Naive B cell (primary cell): ENCODE data around the gene TGM4. TPM values are rescaled to one million over a fixed set of nuclear protein-coding genes. Genes with fewer than 3 reads are reported as not detected.

Source experiments
- ATAC-seq, 2 donors: fragments of 150-1000 bp; cut with Tn5 transposase; 2 replicates each; pipeline ENCODE4 v1.10.0; 2021; ENCODE audit warnings: low read depth in 2 of 2, mild to moderate bottlenecking in 2 of 2, moderate library complexity in 2 of 2
- DNase-seq: peaks from one replicate; pipeline ENCODE4 v3.0.0; 2022
- H3K27ac Mint-ChIP-seq, 6 donors: one replicate each; pipeline ENCODE4 v1.8.0; 2020 to 2022; ENCODE audit warnings: mild to moderate bottlenecking in 6 of 6, mixed read lengths in 6 of 6, moderate library complexity in 5 of 6, inconsistent platforms in 2 of 6
- H3K27me3 Mint-ChIP-seq, 3 donors: one replicate each; pipeline ENCODE4 v1.8.0; 2021 to 2022; ENCODE audit warnings: mixed read lengths in 3 of 3, mild to moderate bottlenecking in 1 of 3
- H3K36me3 Mint-ChIP-seq, 2 donors: one replicate each; pipeline ENCODE4 v1.8.0; 2020 to 2022; ENCODE audit warnings: mixed read lengths in 2 of 2, inconsistent platforms in 1 of 2, mild to moderate bottlenecking in 1 of 2
- H3K4me1 Mint-ChIP-seq, 3 donors: one replicate each; pipeline ENCODE4 v1.8.0; 2020 to 2022; ENCODE audit warnings: mixed read lengths in 3 of 3, inconsistent platforms in 1 of 3, mild to moderate bottlenecking in 1 of 3, moderate library complexity in 1 of 3
- H3K4me3 Mint-ChIP-seq, 8 donors: one replicate each; pipeline ENCODE4 v1.8.0; 2020 to 2022; ENCODE audit warnings: mild to moderate bottlenecking in 8 of 8, mixed read lengths in 8 of 8, moderate library complexity in 8 of 8, inconsistent platforms in 2 of 8
- H3K9me3 Mint-ChIP-seq, 7 donors: one replicate each; pipeline ENCODE4 v1.8.0; 2020 to 2022; ENCODE audit warnings: mixed read lengths in 7 of 7, mild to moderate bottlenecking in 5 of 7, inconsistent platforms in 2 of 7, moderate library complexity in 1 of 7
- polyA plus RNA-seq, 6 donors: library from polyadenylated mRNA; unstranded; fragments of 300-500 nt; fragmentation: Illumina TruSeq; gene quantifications; one replicate each; pipeline ENCODE4 v1.2.3, GENCODE V29; 2021; ENCODE audit warnings: low read depth in 6 of 6

The TGM4 gene
- polyA plus RNA-seq, 6 donors from 2014 or later, result 0.09 to 0.23 (median 0.22) TPM; not detected in 3

- DNase-seq (no peak), ATAC-seq (no peak)
- H3K9me3 Mint-ChIP-seq, result peaks cover 0 to 40% (median 12%) of the 10 kb centered on the region in 7 donors
- H3K27me3 Mint-ChIP-seq, result peaks cover 3 to 38% (median 24%) of the 10 kb centered on the region in 3 donors
- no peaks in the 10 kb centered on the region for H3K36me3 Mint-ChIP-seq
- H3K4me1 Mint-ChIP-seq, result no peaks in the 10 kb centered on the region
- no peak overlapping the region for H3K4me3 Mint-ChIP-seq
- H3K27ac Mint-ChIP-seq, result no peak overlapping the region
These were observed 33.2 kb downstream of the TGM4 start for GRCh38 chr3:44907612-44908011.

DNA sequence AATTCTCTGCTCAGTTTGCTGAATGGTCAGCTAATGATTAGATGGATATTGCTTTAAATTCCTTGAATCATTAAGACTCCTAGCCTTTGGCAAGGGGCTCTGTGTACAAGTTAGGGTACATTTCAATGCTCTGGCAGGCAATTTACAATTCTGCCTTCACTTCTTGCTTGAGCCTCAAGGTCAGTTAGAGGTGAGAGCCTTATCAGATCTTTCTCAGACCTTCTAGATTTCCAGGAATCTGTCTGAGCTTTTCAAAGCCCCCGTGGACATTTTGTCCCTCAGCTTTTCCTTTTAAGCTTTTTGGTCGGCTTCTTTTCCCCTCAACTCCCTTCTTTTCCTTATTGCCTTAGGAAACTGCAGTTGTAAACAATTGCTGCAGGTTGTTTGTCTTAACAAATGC lies 34.7 kb downstream of the TGM4 start:
- peaks cover 0 to 3% (median 0%) of the 10 kb centered on the region in 3 donors for H3K4me1 Mint-ChIP-seq
- ATAC-seq (no peak), DNase-seq (no peak)
- peaks cover 3 to 38% (median 24%) of the 10 kb centered on the region in 3 donors for H3K27me3 Mint-ChIP-seq
- H3K36me3 Mint-ChIP-seq, result no peaks in the 10 kb centered on the region
- peak overlapping the region in 1 of 6 donors; percentile 14 for H3K27ac Mint-ChIP-seq
- H3K4me3 Mint-ChIP-seq, result no peak overlapping the region
- H3K9me3 Mint-ChIP-seq, result peaks cover 0 to 40% (median 12%) of the 10 kb centered on the region in 7 donors

DNA sequence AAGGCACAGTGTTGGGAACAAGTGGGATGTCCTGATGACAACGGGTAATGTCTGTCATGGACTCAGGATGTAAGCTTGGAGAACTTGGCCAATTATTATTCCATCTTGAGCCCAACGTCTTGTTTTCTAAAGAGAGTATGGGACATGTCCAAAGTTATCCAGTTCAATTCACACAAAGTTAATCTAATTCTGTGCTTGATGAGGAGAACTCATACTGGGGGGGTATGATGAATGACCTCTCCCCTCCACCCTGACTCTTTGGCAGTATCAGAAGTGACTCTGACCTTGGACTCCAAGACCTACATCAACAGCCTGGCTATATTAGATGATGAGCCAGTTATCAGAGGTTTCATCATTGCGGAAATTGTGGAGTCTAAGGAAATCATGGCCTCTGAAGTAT lies 36.3 kb downstream of the TGM4 start:
- DNase-seq (no peak), ATAC-seq (no peak)
- Mint-ChIP-seq H3K4me1 (peaks cover 0 to 7% (median 0%) of the 10 kb centered on the region in 3 donors), H3K36me3 (no peaks in the 10 kb centered on the region), H3K27ac (no peak overlapping the region), H3K4me3 (no peak overlapping the region), H3K9me3 (peaks cover 0 to 32% (median 10%) of the 10 kb centered on the region in 7 donors), H3K27me3 (peaks cover 3 to 38% (median 24%) of the 10 kb centered on the region in 3 donors)

GRCh38 chr3:44913868-44914468 lies 39.6 kb downstream of the TGM4 start:
- peak; percentile 50 for DNase-seq
- peak; percentile 58 for ATAC-seq
- Mint-ChIP-seq H3K9me3 (peaks cover 0 to 7% (median 0%) of the 10 kb centered on the region in 7 donors), H3K4me3 (no peak overlapping the region), H3K36me3 (peaks cover 5 to 6% of the 10 kb centered on the region in 2 donors), H3K27me3 (peaks cover 0 to 26% (median 13%) of the 10 kb centered on the region in 3 donors), H3K27ac (peak overlapping the region in 3 of 6 donors; percentile 7 to 52 (median 51)), H3K4me1 (peaks cover 0 to 7% (median 0%) of the 10 kb centered on the region in 3 donors)

- DNase-seq, result no peak
- ATAC-seq, result no peak
- Mint-ChIP-seq H3K27me3 (peaks cover 0 to 17% (median 13%) of the 10 kb centered on the region in 3 donors), H3K4me1 (peaks cover 0 to 7% (median 0%) of the 10 kb centered on the region in 3 donors), H3K27ac (peak overlapping the region in 1 of 6 donors; percentile 52), H3K4me3 (no peak overlapping the region), H3K36me3 (peaks cover 5 to 6% of the 10 kb centered on the region in 2 donors), H3K9me3 (peaks cover 0 to 4% (median 0%) of the 10 kb centered on the region in 7 donors)
These were observed 40.5 kb downstream of the TGM4 start for GRCh38 chr3:44914936-44915335.

GRCh38 chr3:44915702-44916438 lies 41.5 kb downstream of the TGM4 start:
- peaks cover 0 to 9% (median 7%) of the 10 kb centered on the region in 3 donors for H3K27me3 Mint-ChIP-seq
- no peak overlapping the region for H3K4me3 Mint-ChIP-seq
- no peaks in the 10 kb centered on the region for H3K9me3 Mint-ChIP-seq
- no peak for DNase-seq
- H3K36me3 Mint-ChIP-seq, result peaks cover 5 to 6% of the 10 kb centered on the region in 2 donors
- ATAC-seq, result no peak
- H3K4me1 Mint-ChIP-seq, result peaks cover 0 to 7% (median 0%) of the 10 kb centered on the region in 3 donors
- no peak overlapping the region for H3K27ac Mint-ChIP-seq

DNA sequence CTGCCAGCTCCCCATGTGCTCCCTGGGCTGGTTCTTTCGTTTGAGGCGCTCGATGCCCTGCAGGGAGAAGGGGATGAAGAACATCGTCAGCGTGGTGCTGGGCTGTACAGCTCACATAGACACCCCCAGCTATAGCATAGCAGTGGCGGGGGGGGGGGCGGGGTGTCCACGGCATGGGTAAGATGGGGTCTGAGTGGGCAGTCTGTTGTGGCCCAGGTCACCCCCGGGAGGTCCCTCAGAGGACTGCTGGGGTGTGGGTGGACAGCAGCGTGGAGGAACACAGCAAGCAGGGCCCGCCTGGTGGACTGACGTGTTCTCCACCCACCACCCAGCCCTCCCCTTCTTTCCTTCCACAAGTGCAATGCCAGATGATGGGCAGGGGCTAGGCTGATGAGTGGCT lies 43.7 kb downstream of the TGM4 start:
- ATAC-seq (no peak), DNase-seq (no peak)

DNA sequence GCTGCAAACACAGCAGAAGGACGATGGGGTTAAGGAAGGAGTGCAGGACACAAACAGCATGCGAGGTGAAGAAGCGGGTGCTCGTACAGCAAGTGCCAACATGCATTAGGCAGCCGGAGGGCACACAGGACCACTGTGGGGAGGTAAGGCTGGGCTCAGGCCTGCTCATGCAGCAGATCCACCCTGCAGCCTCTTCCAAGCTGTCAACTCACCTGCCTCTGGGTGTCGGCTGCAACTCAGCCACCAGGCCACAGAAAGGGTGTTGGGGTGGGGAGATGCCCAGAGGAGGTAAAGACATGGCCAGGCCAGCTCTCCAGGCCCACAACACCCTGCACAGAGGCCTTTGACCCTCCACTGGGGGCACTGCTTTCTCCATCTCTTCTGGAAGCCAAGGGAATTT lies 44.2 kb downstream of the TGM4 start:
- peaks cover 0 to 8% (median under 1%) of the 10 kb centered on the region in 3 donors for H3K4me1 Mint-ChIP-seq
- no peak overlapping the region for H3K27ac Mint-ChIP-seq
- H3K36me3 Mint-ChIP-seq, result peaks cover 6 to 19% of the 10 kb centered on the region in 2 donors
- H3K27me3 Mint-ChIP-seq, result no peaks in the 10 kb centered on the region
- no peaks in the 10 kb centered on the region for H3K9me3 Mint-ChIP-seq
- DNase-seq (no peak), ATAC-seq (no peak)
- peak overlapping the region in 1 of 8 donors; percentile 52 for H3K4me3 Mint-ChIP-seq

More for the DNA sequence above, 43.7 kb downstream of the TGM4 start:
- Mint-ChIP-seq H3K4me1 (peaks cover 0 to 7% (median 0%) of the 10 kb centered on the region in 3 donors), H3K27ac (peak overlapping the region in 1 of 6 donors; percentile 11), H3K4me3 (no peak overlapping the region), H3K27me3 (no peaks in the 10 kb centered on the region), H3K36me3 (peaks cover 6 to 19% of the 10 kb centered on the region in 2 donors), H3K9me3 (no peaks in the 10 kb centered on the region)

- H3K27me3 Mint-ChIP-seq, result no peaks in the 10 kb centered on the region
These were observed 45.7 kb downstream of the TGM4 start for GRCh38 chr3:44920081-44920480.

DNA sequence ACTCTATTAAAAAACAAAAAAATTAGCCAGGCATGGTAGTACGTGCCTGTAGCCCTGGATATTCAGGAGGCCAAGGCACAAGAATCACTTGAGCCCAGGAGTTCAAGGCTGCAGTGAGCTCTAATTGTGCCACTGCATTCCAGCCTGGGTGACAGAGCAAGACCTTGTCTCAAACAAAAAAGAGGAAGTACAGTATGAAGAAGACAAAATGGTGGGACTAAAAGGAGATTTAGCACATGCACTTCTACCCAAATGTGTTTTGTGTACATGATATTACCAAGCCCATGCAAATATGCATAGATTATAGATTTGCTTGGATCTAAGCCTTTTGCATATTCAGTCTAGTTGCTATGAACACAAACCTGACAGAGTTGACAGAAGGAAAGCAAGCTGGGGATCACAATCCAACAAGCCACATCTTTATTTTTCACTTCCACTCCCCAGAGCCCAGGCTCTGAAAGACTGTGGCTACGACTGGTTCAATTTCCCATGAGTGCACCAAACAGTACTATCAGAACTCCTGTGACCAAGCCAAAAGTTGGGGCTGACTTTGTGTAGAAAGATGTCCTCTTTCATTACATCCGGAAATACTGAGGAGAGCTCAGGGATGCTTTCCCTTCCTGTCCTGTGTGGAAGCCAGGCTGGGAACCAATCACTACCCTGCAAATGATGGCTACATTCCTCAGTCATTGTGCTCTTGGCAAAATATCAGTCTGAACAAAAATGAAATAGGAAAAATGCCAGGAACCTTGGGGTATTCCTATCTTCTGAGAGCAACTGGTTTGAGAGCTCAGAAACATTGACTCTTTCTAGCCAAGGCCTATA lies 49.4 kb downstream of the TGM4 start:
- no peak for ATAC-seq
- Mint-ChIP-seq H3K27me3 (no peaks in the 10 kb centered on the region), H3K9me3 (no peaks in the 10 kb centered on the region), H3K4me1 (peaks cover 0 to 6% (median 3%) of the 10 kb centered on the region in 3 donors), H3K36me3 (peaks cover 19 to 30% of the 10 kb centered on the region in 2 donors), H3K27ac (peak overlapping the region in 1 of 6 donors; percentile 12), H3K4me3 (no peak overlapping the region)
- DNase-seq, result no peak

More at GRCh38 chr3:44920081-44920480, 45.7 kb downstream of the TGM4 start:
- no peak for DNase-seq
- Mint-ChIP-seq H3K4me3 (no peak overlapping the region), H3K36me3 (peaks cover 6 to 27% of the 10 kb centered on the region in 2 donors), H3K27ac (no peak overlapping the region), H3K4me1 (peaks cover 0 to 6% (median 3%) of the 10 kb centered on the region in 3 donors), H3K9me3 (no peaks in the 10 kb centered on the region)
- ATAC-seq, result no peak

DNA sequence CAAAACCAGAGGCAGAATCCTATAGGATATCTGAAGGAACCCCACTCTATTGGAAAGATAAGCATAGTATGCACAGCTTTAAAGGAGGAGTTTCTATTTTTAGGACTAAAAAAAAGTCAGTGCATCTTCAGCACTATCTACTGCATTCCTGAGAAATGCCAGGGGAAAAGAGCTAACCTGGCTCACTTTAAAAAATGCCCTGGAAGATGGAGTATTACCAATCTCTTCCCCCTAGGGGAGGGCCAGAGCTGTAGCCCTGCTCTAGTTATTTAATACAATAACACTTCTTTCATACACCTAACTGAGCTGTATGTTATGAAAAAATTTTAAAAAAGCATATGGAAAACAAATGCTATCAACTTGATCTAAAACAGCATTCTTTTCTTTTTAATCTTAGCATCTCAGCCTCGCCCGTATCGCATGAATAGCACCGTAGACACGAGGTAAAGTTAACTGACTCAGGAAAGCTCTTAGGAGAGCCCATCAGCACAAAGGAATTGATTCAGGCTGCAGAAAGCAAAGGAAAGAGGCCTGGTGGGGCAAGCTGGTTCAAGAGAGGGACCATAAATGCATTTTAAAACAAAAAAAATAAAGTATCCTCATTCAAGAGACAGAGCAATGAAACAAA lies 50.2 kb downstream of the TGM4 start:
- H3K4me1 Mint-ChIP-seq, result peaks cover 0 to 6% (median 3%) of the 10 kb centered on the region in 3 donors
- H3K27me3 Mint-ChIP-seq, result no peaks in the 10 kb centered on the region
- H3K36me3 Mint-ChIP-seq, result peaks cover 23 to 30% of the 10 kb centered on the region in 2 donors
- DNase-seq (no peak), ATAC-seq (no peak)
- no peaks in the 10 kb centered on the region for H3K9me3 Mint-ChIP-seq
- H3K4me3 Mint-ChIP-seq, result no peak overlapping the region
- H3K27ac Mint-ChIP-seq, result no peak overlapping the region

DNA sequence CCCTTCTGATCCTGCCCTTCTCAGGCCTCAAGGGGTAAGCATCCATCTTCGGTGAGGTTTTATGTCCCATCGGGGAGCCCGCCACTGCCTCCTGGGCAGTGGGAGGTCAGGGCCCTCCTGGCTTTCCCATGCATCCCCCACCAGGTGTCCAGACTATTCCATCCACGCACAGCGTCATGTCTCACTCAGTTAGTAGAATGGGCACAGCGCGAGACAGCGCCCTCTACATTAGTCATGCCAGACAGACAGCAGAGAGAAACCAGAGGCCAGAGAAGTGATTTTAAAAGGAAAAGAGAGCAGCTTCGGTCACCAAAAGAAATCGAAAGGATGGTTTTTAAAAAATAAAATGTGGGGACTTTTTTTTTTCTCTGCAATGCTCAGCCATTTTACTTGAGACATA lies 51.8 kb downstream of the TGM4 start:
- peaks cover 0 to 6% (median 3%) of the 10 kb centered on the region in 3 donors for H3K4me1 Mint-ChIP-seq
- DNase-seq (no peak), ATAC-seq (no peak)
- peaks cover 23 to 27% of the 10 kb centered on the region in 2 donors for H3K36me3 Mint-ChIP-seq
- H3K27me3 Mint-ChIP-seq, result no peaks in the 10 kb centered on the region
- H3K9me3 Mint-ChIP-seq, result no peaks in the 10 kb centered on the region
- H3K4me3 Mint-ChIP-seq, result no peak overlapping the region
- H3K27ac Mint-ChIP-seq, result peak overlapping the region in 2 of 6 donors; percentile 12 to 50

DNA sequence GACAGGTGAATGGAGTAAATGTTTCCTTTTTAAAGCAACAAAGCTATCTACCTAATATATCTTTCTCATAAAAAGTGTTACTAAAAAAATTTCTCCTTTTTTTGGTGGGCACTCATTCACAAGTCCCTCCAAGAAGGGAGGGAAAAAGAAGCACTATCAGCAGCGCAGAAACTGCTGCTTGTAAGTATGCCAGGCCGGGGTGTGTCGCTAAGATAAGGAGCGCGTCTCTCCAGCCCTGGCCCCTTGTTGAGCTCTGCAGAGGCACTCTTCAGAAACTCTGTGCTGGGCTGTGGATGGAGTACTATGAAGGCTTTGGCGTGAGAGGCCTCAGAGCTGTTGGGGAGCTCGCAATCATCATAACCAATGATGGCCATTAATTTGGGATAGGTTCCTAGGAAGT lies 52.5 kb downstream of the TGM4 start:
- Mint-ChIP-seq H3K27me3 (no peaks in the 10 kb centered on the region), H3K9me3 (no peaks in the 10 kb centered on the region), H3K36me3 (peaks cover 21 to 23% of the 10 kb centered on the region in 2 donors), H3K27ac (no peak overlapping the region), H3K4me1 (peaks cover 0 to 6% (median 3%) of the 10 kb centered on the region in 3 donors), H3K4me3 (peak overlapping the region in 1 of 8 donors; percentile 52)
- ATAC-seq, result no peak
- no peak for DNase-seq
